T-helper 9 cell (primary cell): ENCODE measurements around the gene TAF1A.

Source experiments
- DNase-seq: peaks from one replicate; pipeline ENCODE4 v3.0.0-alpha.2; 2020

TAF1A gene

DNA sequence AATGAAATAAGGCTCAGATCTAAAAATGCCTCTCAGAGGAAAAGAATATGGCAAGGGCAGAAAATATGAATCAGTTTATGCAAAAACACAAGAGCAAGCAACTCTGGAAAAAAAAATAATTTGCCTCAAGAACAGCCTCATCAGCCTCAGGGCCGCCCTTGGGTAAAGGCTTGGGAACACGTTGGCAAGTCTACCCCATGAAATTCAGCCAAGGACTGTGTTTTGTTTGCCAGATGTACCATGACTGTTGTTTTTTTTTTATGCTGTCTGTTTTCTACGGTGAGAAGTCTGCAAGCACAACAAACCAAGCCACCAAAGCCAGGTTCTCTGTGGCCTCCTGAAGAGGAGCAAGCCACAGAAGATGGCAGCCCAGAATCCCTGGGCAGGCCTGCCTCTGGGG, 59.8 kb downstream of the TAF1A start:
- DNase-seq: no peak

GRCh38 chr1:222529181-222529580, 60.6 kb downstream of the TAF1A start:
- DNase-seq: no peak

DNA sequence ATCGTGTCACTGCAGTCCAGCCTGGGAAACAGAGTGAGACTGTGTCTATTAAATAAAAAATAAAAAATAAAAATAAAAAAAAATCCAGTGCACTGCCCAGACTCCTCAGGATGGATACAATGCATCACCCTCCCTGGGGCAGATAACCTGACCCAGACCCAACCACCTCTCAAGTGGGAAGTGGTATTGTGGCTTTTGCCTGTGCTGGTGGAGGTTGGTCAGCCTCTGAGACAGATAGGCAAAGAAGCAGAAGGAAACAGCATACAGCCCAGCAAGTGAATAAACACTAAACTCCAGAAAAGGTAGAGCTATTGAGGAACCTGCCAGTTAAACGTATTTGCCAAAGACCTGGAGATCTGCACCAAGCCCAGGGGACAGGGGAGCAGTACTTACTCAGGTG, 63.8 kb downstream of the TAF1A start:
- DNase-seq: no peak

DNA sequence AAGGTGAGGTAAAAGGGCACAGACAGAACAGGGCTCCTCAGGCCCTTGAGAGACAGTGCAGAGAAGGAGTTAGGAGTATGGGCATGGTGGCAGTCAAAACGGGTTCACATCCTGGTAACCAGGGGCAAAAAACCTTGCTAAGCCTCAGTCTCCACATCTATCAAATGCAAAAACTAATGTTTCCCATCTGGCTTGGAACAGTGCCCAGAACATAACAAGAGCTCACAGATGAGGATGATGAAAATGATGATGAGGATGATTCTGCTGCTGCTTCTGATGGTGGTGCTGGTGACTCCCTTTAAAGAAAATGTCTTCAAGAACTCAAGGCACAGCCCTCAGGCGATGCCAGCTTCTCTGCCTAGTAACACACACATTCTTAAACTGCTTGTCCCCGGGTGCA, 65.9 kb downstream of the TAF1A start:
- DNase-seq: no peak

DNA sequence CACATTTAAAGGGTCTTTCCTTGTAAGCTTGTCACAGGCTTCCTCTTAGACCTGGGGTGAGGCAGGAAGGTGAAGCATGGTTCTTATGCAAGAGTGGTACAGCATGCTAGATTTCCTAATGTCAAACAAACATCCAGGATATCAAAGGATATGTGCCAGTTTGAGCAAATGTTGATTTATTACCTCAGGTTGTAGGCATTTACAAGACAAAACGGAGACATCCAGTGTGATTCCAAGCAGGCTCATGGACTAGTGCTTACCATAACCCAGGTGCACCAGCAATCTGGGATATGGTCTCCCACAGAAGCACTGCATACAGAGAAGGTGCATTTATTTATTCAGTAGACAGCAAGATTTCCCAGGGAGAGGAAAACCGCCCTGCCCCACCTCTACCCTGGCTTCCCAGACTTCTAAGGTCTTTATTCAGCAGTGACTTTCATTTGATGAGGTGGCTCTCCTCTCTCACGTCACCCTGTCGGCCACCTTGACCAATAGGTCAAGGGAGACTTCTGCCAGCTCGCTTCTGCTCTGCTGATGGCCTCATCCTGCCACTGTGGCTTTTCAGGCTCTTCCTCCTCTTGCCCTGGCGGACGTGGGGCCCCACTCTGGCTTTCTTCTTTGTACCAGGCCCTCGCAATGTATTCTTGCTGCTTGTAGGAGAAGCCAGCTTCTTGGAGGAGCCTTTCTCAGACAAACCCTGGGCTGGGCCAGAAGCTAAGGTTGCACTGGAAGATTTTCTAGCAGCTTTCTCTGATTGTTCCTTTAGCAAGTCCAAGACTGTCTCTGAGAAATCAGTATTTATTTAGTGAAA, 67.4 kb downstream of the TAF1A start:
- no peak for DNase-seq

GRCh38 chr1:222521299-222522104, 68.2 kb downstream of the TAF1A start:
- DNase-seq: no peak
